ENCODE measurements around the gene ZSCAN1. TPM values are rescaled to one million over a fixed set of nuclear protein-coding genes. Genes with fewer than 3 reads are reported as not detected.

ZSCAN1 gene
- total RNA-seq, 2 donors from 2014 or later: not detected

DNA sequence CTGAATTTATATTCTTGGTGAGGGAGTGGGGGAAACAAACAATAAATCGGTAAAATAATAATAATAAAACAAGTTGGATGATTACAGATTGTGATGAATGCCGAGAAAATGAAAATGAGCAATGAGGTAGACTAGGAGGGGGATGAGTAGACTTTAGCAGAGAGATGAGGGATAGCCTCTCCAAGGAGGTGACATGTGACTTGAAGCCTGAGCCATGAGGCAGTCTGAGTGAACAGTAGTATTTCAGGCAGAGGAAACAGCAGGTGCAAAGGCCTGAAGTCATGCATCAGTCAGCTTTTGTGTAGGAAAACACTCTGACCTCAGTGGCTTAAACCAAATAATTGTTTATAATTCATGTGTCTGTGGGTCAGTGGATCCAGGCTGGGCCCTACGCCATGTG, 29.9 kb downstream of the ZSCAN1 start:
- ATAC-seq (replicated peaks in 1 of 2) (no peak), DNase-seq (no peak)
- H3K9me3 Mint-ChIP-seq: peaks cover 27 to 48% of the 10 kb centered on the region in 2 donors
- peaks cover 4% of the 10 kb centered on the region for H3K4me1 Mint-ChIP-seq (ENCODE audit: low read depth)
- no peak overlapping the region for H3K27ac Mint-ChIP-seq
- H3K36me3 Mint-ChIP-seq (ENCODE audit: insufficient read depth in 2 of 2): peaks cover 41 to 46% of the 10 kb centered on the region in 2 donors
- H3K27me3 Mint-ChIP-seq (ENCODE audit: low read depth): no peaks in the 10 kb centered on the region
- no peak overlapping the region for H3K4me3 Mint-ChIP-seq

DNA sequence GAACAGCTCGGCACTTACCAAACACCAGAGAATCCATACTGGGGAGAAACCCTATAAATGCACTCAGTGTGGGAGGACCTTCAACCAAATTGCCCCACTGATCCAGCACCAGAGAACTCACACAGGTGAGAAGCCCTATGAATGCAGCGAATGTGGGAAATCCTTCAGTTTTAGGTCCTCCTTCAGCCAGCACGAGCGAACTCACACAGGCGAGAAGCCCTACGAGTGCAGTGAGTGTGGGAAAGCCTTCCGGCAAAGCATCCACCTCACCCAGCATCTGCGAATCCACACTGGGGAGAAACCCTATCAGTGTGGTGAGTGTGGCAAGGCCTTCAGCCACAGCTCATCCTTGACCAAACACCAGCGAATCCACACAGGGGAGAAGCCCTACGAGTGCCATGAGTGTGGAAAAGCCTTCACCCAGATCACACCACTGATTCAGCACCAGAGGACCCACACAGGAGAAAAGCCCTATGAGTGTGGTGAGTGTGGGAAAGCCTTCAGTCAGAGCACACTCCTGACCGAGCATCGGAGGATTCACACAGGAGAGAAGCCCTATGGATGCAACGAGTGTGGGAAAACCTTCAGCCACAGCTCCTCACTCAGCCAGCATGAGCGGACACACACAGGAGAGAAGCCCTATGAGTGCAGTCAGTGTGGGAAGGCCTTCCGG, 33.6 kb downstream of the ZSCAN1 start:
- no peaks in the 10 kb centered on the region for H3K4me1 Mint-ChIP-seq (ENCODE audit: low read depth)
- no peak overlapping the region for H3K27ac Mint-ChIP-seq
- peaks cover 20 to 46% of the 10 kb centered on the region in 2 donors for H3K9me3 Mint-ChIP-seq
- no peak for DNase-seq
- no peaks in the 10 kb centered on the region for H3K27me3 Mint-ChIP-seq (ENCODE audit: low read depth)
- no peak for ATAC-seq (replicated peaks in 1 of 2)
- peaks cover 35 to 36% of the 10 kb centered on the region in 2 donors for H3K36me3 Mint-ChIP-seq (ENCODE audit: insufficient read depth in 2 of 2)
- no peak overlapping the region for H3K4me3 Mint-ChIP-seq

DNA sequence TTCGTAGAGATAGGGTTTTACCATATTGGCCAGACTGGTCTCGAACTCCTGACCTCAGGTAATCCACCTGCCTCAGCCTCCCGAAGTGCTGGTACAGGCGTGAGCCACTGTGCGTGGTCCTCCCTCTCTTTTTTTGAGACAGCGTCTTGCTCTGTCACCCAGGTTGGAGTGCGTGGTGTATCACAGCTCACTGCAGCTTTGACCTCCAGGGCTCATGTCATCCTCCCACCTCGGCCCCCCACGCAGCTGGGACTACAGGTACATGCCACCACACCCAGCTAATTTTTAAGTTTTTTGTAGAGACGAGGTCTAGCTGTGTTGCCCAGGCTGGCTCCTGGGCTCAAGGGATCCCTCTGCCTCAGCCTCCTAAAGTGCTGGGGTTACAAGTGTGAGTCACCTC, 46.0 kb downstream of the ZSCAN1 start:
- ATAC-seq (replicated peaks in 1 of 2) (no peak), DNase-seq (no peak)
- Mint-ChIP-seq H3K4me1 (ENCODE audit: low read depth) (no peaks in the 10 kb centered on the region), H3K36me3 (ENCODE audit: insufficient read depth in 2 of 2) (peaks cover 24 to 34% of the 10 kb centered on the region in 2 donors), H3K9me3 (peaks cover 15 to 35% of the 10 kb centered on the region in 2 donors), H3K27ac (no peak overlapping the region), H3K27me3 (ENCODE audit: low read depth) (no peaks in the 10 kb centered on the region), H3K4me3 (no peak overlapping the region)

GRCh38 chr19:58083021-58083420, 49.2 kb downstream of the ZSCAN1 start:
- Mint-ChIP-seq H3K27ac (no peak overlapping the region), H3K4me3 (no peak overlapping the region), H3K9me3 (peaks cover 12 to 27% of the 10 kb centered on the region in 2 donors), H3K4me1 (ENCODE audit: low read depth) (no peaks in the 10 kb centered on the region), H3K36me3 (ENCODE audit: insufficient read depth in 2 of 2) (peaks cover 18 to 34% of the 10 kb centered on the region in 2 donors), H3K27me3 (ENCODE audit: low read depth) (no peaks in the 10 kb centered on the region)
- DNase-seq (no peak), ATAC-seq (replicated peaks in 1 of 2) (no peak)

DNA sequence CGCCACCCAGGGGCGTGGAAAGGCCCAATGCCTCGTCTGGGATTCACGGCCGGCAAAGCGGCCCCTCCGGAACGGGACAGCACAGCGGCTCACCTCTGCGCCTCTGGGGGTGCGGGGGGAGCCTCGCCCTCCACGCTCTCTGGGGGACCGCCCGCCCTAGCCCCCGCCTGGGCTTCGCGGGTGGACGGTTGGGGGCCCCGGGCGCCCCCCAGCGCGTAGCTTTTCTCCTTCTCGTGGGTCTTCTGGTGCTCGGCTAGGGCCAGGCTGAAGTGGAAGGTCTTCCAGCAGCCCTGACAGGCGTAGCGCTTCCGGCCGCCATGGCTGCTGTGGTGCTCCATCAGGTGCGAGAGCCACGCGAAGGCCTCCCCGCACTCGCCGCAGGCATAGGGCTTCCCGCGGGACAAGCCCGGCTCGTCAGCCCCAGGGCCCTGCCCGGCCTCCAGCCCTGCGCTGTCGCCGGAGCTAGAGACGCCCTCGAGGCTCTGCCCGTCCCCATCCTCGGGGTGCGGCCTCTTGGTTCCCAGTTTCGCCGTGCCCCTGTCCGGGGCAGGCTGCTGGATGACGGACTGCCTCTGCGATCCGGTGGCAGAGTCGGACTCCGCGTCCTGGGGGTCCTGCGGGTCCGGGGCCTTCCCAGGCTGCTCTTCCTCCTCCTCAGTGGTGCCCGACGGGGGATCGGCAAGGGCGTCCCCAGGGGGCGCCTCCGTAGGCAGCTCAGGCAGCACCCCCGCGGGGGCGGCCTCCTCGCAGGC, 50.9 kb downstream of the ZSCAN1 start:
- DNase-seq (no peak), ATAC-seq (replicated peaks in 1 of 2) (no peak)
- Mint-ChIP-seq H3K36me3 (ENCODE audit: insufficient read depth in 2 of 2) (peaks cover 18 to 41% of the 10 kb centered on the region in 2 donors), H3K27me3 (ENCODE audit: low read depth) (no peaks in the 10 kb centered on the region), H3K27ac (no peak overlapping the region), H3K4me3 (no peak overlapping the region), H3K4me1 (ENCODE audit: low read depth) (no peaks in the 10 kb centered on the region), H3K9me3 (peaks cover 12 to 28% of the 10 kb centered on the region in 2 donors)

DNA sequence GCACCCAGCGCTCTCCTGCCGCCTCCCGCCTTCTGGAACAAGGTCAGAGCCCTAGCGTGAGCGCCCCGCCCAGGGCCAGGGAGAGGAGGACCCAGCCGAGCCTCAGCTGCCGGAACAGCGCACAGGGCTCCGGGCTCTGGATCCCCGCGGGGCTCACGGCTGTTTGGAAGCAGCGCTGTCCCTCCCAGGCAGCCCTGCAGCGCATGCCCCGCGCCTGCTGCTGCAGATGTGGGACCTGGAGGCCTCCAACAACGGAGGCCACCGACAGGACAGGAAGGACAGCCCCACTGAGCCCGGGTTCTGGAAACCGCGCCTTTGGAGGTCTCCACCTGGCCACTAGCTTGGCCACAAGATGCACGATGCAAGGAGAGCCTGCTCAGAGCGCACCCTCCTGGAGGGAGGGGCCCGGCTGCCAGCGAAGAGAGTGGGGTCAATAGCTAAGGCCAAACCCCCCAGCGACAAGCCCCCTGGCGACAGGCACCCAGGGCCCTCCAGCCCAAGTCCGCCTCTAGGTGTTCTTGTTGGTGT, 51.6 kb downstream of the ZSCAN1 start:
- DNase-seq: no peak
- no peaks in the 10 kb centered on the region for H3K27me3 Mint-ChIP-seq (ENCODE audit: low read depth)
- H3K36me3 Mint-ChIP-seq (ENCODE audit: insufficient read depth in 2 of 2): peaks cover 14 to 38% of the 10 kb centered on the region in 2 donors
- H3K27ac Mint-ChIP-seq: no peak overlapping the region
- no peak overlapping the region for H3K4me3 Mint-ChIP-seq
- no peaks in the 10 kb centered on the region for H3K4me1 Mint-ChIP-seq (ENCODE audit: low read depth)
- H3K9me3 Mint-ChIP-seq: peaks cover 8 to 24% of the 10 kb centered on the region in 2 donors
- ATAC-seq (replicated peaks in 1 of 2): no peak

DNA sequence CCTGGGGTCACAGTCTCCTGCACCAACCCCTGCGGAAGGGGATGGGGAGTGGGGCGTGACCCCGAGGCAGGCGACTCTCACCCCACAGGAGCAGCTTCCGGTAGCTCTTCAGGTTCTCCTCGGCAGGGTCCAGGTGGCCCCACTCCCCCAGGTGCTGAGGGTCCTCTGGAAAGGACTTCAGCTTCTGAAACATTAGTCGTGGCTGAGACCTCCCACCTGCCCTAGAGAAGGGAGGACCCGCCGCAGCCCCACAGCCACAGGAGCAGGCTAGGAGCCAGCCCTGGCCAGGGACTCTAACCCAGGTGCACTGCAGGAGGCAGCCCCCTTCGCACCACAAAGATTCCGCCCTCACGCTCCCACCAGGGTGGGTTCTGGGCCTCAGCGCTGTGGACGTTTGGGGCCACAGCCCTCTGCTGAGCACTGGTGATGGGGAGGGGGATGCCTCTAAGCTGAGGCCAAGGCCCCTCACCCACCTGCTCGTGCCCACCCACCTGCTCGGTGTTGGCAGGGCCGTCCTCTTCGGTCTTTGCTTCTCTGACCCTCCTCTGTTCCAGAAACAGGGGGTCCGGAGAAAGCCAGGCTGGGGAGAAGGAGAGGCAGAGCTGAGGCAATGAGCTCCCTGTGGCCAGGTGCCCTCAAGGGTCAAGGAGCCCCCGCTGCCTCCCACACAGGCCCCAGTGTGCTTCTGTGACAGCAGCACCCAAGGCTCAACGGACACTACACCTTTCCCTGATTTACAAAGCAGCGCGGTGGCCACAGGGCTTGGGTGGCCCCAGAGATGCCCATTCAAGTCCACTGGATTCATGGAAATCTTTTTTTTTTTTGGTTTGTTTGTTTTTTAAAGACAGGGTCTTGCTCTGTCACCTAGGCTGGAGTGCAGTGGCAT, 53.2 kb downstream of the ZSCAN1 start:
- no peak overlapping the region for H3K27ac Mint-ChIP-seq
- peaks cover 8 to 30% of the 10 kb centered on the region in 2 donors for H3K36me3 Mint-ChIP-seq (ENCODE audit: insufficient read depth in 2 of 2)
- H3K27me3 Mint-ChIP-seq (ENCODE audit: low read depth): no peaks in the 10 kb centered on the region
- no peak overlapping the region for H3K4me3 Mint-ChIP-seq
- no peaks in the 10 kb centered on the region for H3K4me1 Mint-ChIP-seq (ENCODE audit: low read depth)
- peaks cover 2 to 14% of the 10 kb centered on the region in 2 donors for H3K9me3 Mint-ChIP-seq
- no peak for DNase-seq
- ATAC-seq (replicated peaks in 1 of 2): no peak

- H3K4me1 Mint-ChIP-seq (ENCODE audit: low read depth): no peaks in the 10 kb centered on the region
- DNase-seq (no peak), ATAC-seq (replicated peaks in 1 of 2) (no peak)
- H3K27ac Mint-ChIP-seq: no peak overlapping the region
- H3K9me3 Mint-ChIP-seq: peaks cover 5 to 14% of the 10 kb centered on the region in 2 donors
- H3K4me3 Mint-ChIP-seq: no peak overlapping the region
- H3K36me3 Mint-ChIP-seq (ENCODE audit: insufficient read depth in 2 of 2): peaks cover 8 to 28% of the 10 kb centered on the region in 2 donors
- no peaks in the 10 kb centered on the region for H3K27me3 Mint-ChIP-seq (ENCODE audit: low read depth)
Observed at GRCh38 chr19:58088521-58089052, 54.8 kb downstream of the ZSCAN1 start.

DNA sequence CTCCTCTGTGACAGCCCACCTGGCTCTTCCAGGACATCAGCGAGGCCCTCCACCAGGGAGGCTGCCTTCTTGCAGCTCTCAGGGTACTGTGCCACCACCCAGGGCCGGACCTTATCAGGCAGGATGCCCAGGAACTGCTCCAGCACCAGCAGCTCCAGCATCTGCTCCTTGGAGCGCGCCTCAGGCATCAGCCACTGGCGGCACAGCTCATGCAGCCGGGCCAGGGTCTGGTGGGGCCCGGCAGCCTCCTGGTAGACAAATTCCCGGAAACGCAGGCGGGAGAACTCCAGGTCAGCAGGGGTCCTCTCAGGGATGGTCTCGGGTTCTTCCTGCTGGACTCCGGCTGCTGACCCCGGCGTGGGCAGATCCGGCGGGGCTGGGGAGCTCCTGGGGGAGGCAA, 56.0 kb downstream of the ZSCAN1 start:
- H3K27me3 Mint-ChIP-seq (ENCODE audit: low read depth): no peaks in the 10 kb centered on the region
- no peaks in the 10 kb centered on the region for H3K4me1 Mint-ChIP-seq (ENCODE audit: low read depth)
- peaks cover 6 to 24% of the 10 kb centered on the region in 2 donors for H3K36me3 Mint-ChIP-seq (ENCODE audit: insufficient read depth in 2 of 2)
- no peak overlapping the region for H3K4me3 Mint-ChIP-seq
- H3K27ac Mint-ChIP-seq: no peak overlapping the region
- H3K9me3 Mint-ChIP-seq: peaks cover 4 to 11% of the 10 kb centered on the region in 2 donors
- DNase-seq (no peak), ATAC-seq (replicated peaks in 1 of 2) (no peak)

DNA sequence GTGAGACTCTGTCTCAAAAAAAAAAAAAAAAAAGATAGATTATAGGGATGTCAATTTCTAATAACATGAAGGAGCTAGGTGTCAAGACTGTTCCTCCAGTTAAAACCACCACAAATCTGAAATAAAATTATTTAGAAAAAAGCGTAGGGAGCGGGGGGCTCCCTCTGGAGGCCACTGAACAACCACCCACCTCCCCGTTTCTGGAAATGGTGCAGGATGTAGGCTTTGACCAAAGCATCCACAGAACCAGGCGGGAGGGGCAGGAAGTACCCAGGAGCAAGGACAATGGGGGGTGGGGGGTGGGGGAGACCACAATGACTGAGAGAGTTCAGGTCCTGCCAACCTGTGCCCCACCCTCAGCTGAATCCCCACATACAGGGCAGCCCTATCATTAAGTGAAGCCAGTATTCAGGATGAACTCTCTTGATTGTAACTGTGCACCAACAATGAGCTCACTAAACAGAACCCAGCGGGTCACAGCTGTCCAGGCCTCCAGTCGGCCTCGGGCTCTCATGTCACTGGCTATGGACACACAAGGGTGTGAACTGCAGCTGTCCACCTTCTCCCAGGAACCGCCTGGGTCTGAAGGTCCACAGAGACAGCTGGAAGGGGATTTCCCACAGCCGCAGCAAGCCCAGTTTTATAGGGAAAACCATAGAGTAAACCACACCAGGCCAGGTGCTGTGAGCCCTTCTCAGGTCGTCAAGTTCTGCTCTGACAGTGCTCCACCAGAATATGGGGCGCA, 57.6 kb downstream of the ZSCAN1 start:
- no peaks in the 10 kb centered on the region for H3K27me3 Mint-ChIP-seq (ENCODE audit: low read depth)
- H3K36me3 Mint-ChIP-seq (ENCODE audit: insufficient read depth in 2 of 2): peaks cover 10 to 26% of the 10 kb centered on the region in 2 donors
- no peak for ATAC-seq (replicated peaks in 1 of 2)
- no peaks in the 10 kb centered on the region for H3K4me1 Mint-ChIP-seq (ENCODE audit: low read depth)
- no peak for DNase-seq
- no peak overlapping the region for H3K4me3 Mint-ChIP-seq
- peaks cover 5 to 15% of the 10 kb centered on the region in 2 donors for H3K9me3 Mint-ChIP-seq
- no peak overlapping the region for H3K27ac Mint-ChIP-seq

- DNase-seq (no peak), ATAC-seq (replicated peaks in 1 of 2) (no peak)
- H3K4me3 Mint-ChIP-seq: no peak overlapping the region
- H3K9me3 Mint-ChIP-seq: peaks cover 5 to 19% of the 10 kb centered on the region in 2 donors
- no peak overlapping the region for H3K27ac Mint-ChIP-seq
- no peaks in the 10 kb centered on the region for H3K27me3 Mint-ChIP-seq (ENCODE audit: low read depth)
- peaks cover 16 to 32% of the 10 kb centered on the region in 2 donors for H3K36me3 Mint-ChIP-seq (ENCODE audit: insufficient read depth in 2 of 2)
- peaks cover 9% of the 10 kb centered on the region for H3K4me1 Mint-ChIP-seq (ENCODE audit: low read depth)
Observed at GRCh38 chr19:58093071-58093470, 59.2 kb downstream of the ZSCAN1 start.

DNA sequence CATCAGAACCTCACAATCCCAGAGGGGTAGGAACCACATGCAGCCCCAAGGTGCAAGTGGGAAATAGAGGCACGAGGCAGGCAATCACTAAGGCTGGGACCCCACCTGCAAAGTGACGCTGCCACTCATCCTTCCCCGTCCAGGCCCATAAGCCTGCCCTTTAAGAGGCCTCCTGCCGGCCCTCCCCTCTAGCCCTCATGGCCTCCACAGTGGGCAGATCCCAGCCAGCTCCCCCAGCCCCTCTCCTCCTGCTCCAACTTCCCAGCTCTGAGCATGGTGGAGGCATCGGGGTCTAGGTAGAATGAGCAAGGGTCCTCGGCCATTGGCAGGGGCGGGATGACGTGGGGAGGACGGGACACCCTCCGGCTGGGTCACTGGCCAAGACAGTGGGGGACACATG, 61.5 kb downstream of the ZSCAN1 start:
- DNase-seq (no peak), ATAC-seq (replicated peaks in 1 of 2) (no peak)
- peaks cover 16% of the 10 kb centered on the region for H3K4me1 Mint-ChIP-seq (ENCODE audit: low read depth)
- peaks cover 22 to 34% of the 10 kb centered on the region in 2 donors for H3K36me3 Mint-ChIP-seq (ENCODE audit: insufficient read depth in 2 of 2)
- H3K4me3 Mint-ChIP-seq: no peak overlapping the region
- H3K27ac Mint-ChIP-seq: no peak overlapping the region
- H3K9me3 Mint-ChIP-seq: peaks cover 10 to 21% of the 10 kb centered on the region in 2 donors
- H3K27me3 Mint-ChIP-seq (ENCODE audit: low read depth): no peaks in the 10 kb centered on the region

Data from activated T-cell treated with anti-CD3 and anti-CD28 coated beads, Interleukin-2, amount 50 U/mL, for 72 hours (primary cell).